Measurements from ENCODE around the gene CA5B. TPM values are rescaled to one million over a fixed set of nuclear protein-coding genes. Genes with fewer than 3 reads are reported as not detected.

The CA5B gene
- total and polyA plus RNA-seq, 2 of the 8 experiments (the other 6 are each of a cell fraction or from before 2014, with no cell fraction given): 3.3 to 8.6 TPM

GRCh38 chrX:15747626-15748173 lies 9.6 kb downstream of the CA5B start:
- Histone ChIP-seq H3K23ac (ENCODE audit: insufficient read length) (no peak overlapping the region), H4K8ac (ENCODE audit: extremely low read depth, insufficient read depth, low read length) (no peak overlapping the region), H2AK5ac (ENCODE audit: low read depth, low read length) (no peak overlapping the region), H2BK20ac (ENCODE audit: low read length) (no peak overlapping the region), H3K4ac (replicated peaks; ENCODE audit: insufficient read length, low read depth, low read length) (no peak overlapping the region), H4K91ac (replicated peaks; ENCODE audit: insufficient read length, low read length) (no peak overlapping the region), H2BK5ac (ENCODE audit: low read depth, low read length) (no peak overlapping the region), H3K9me3 (ENCODE audit: insufficient read depth in 2 of 2, low read depth in 1 of 2, low read length in 1 of 2) (no peaks in the 10 kb centered on the region), H2BK120ac (replicated peaks; ENCODE audit: low read depth, low read length) (no peak overlapping the region), H3K4me3 (ENCODE audit: extremely low read depth in 1 of 4, insufficient read depth in 2 of 4, low read depth in 3 of 4, low read length in 4 of 4) (no peak overlapping the region), H2AFZ (ENCODE audit: low read length) (no peak overlapping the region), H4K20me1 (replicated peaks in 1 of 2; ENCODE audit: control insufficient read depth in 1 of 2, insufficient read depth in 2 of 2, low read length in 2 of 2) (no peaks in the 10 kb centered on the region), H4K5ac (ENCODE audit: insufficient read length, low read depth, low read length) (no peak overlapping the region), H3K4me2 (ENCODE audit: insufficient read depth in 1 of 2, low read depth in 2 of 2, low read length in 2 of 2) (no peak overlapping the region), H3K79me1 (ENCODE audit: low read depth, low read length) (no peaks in the 10 kb centered on the region), H2BK12ac (ENCODE audit: low read depth, low read length) (no peak overlapping the region), H3K9ac (replicated peaks in 1 of 4; ENCODE audit: extremely low read depth in 1 of 4, low read depth in 3 of 4, low read length in 3 of 4) (no peak overlapping the region), H3K79me2 (ENCODE audit: control insufficient read depth in 1 of 2, insufficient read depth in 2 of 2, low read length in 2 of 2) (no peaks in the 10 kb centered on the region), H3K14ac (ENCODE audit: insufficient read length) (no peak overlapping the region), H3K4me1 (replicated peaks in 1 of 4; ENCODE audit: control insufficient read depth in 3 of 4, insufficient read depth in 4 of 4, low read length in 3 of 4) (peaks cover 0 to 3% (median 1%) of the 10 kb centered on the region in 4 experiments; a peak in 3 of 7 replicates), H3K23me2 (ENCODE audit: low read depth, low read length) (no peaks in the 10 kb centered on the region), H3K36me3 (ENCODE audit: control insufficient read depth in 2 of 4, insufficient read depth in 4 of 4, low read length in 3 of 4) (no peaks in the 10 kb centered on the region), H2BK15ac (ENCODE audit: low read length) (no peak overlapping the region), H3K56ac (replicated peaks; ENCODE audit: insufficient read length, low read depth, low read length) (no peak overlapping the region), H3K27ac (ENCODE audit: low read depth, low read length) (no peak overlapping the region), H3K27me3 (replicated peaks in 1 of 4; ENCODE audit: control insufficient read depth in 3 of 4, extremely low read depth in 1 of 4, insufficient read depth in 3 of 4, low read length in 3 of 4) (no peaks in the 10 kb centered on the region), H3K18ac (ENCODE audit: extremely low read depth, low read length) (peak overlapping the region; percentile 48; the same call in 1 of the 2 replicates)
- ChIA-PET CTCF (ENCODE audit: partially characterized antibody) (no interaction called here), POLR2A (ENCODE audit: partially characterized antibody) (no interaction called here)
- DNase-seq (ENCODE audit: low read depth in 1 of 2, low spot score in 2 of 2) (no peak), FAIRE-seq (peak; percentile 89)
- 56% methylated on average over 6 of the region's 13 CpGs; no CpG with 5 or more reads in 1 of the 2 experiments for WGBS, 2 experiments (ENCODE audit: extremely low coverage in 1 of 2, insufficient coverage in 1 of 2, insufficient read length in 1 of 2, insufficient replicate concordance in 2 of 2, low coverage in 1 of 2, low lambda C conversion rate in 2 of 2, missing lambda C conversion rate in 1 of 2)
- TF ChIP-seq MAFK (IDR thresholded peaks at IDR 0.05; ENCODE audit: low read depth, low read length): no peak
- TF ChIP-seq TBP (IDR thresholded peaks at IDR 0.05; ENCODE audit: low read depth, low read length): no peak
- TF ChIP-seq MAX (IDR thresholded peaks at IDR 0.05): no peak
- no peak for TF ChIP-seq SP1 (IDR thresholded peaks at IDR 0.05; ENCODE audit: low read depth, low read length)
- TF ChIP-seq BRCA1 (IDR thresholded peaks at IDR 0.05; ENCODE audit: low read depth, low read length): no peak
- TF ChIP-seq NANOG (IDR thresholded peaks at IDR 0.05; ENCODE audit: insufficient read depth, low read depth, low read length, poor library complexity, severe bottlenecking): no peak
- TF ChIP-seq ATF2 (IDR thresholded peaks at IDR 0.05; ENCODE audit: low read length): no peak
- TF ChIP-seq FOSL1 (IDR thresholded peaks at IDR 0.05; ENCODE audit: insufficient read depth, low read depth, low read length): no peak
- TF ChIP-seq GTF2F1 (IDR thresholded peaks at IDR 0.05; ENCODE audit: borderline replicate concordance, low read depth, low read length): no peak
- no peak for TF ChIP-seq HDAC6 (IDR thresholded peaks at IDR 0.05; ENCODE audit: low read depth, low read length)
- no peak for TF ChIP-seq CTBP2 (IDR thresholded peaks at IDR 0.05; ENCODE audit: borderline replicate concordance, insufficient read depth, insufficient read length, low read length)
- TF ChIP-seq EZH2 (IDR thresholded peaks at IDR 0.05; ENCODE audit: low read depth, low read length, severe bottlenecking): no peak
